GM12891 (cell line): ENCODE data around the gene PRR23E.

ENCODE experiments used
- PAX5 ChIP-seq: IDR thresholded peaks from 2 replicates; pipeline ENCODE4 v1.6.1; 2011; ENCODE audit warnings: low read length, moderate library complexity, mild to moderate bottlenecking; ENCODE audit not compliant: insufficient read depth, severe bottlenecking
- POLR2A ChIP-seq: IDR thresholded peaks from 2 replicates; pipeline ENCODE4 v1.6.1; 2011; ENCODE audit warnings: low read depth, low read length, control low read depth
- POLR2AphosphoS5 ChIP-seq: IDR thresholded peaks from 2 replicates; pipeline ENCODE4 v1.6.1; 2011; ENCODE audit warnings: low read depth, low read length, control low read depth
- TAF1 ChIP-seq: IDR thresholded peaks from 2 replicates; pipeline ENCODE4 v1.6.1; 2011; ENCODE audit warnings: low read depth, low read length, control low read depth

DNA sequence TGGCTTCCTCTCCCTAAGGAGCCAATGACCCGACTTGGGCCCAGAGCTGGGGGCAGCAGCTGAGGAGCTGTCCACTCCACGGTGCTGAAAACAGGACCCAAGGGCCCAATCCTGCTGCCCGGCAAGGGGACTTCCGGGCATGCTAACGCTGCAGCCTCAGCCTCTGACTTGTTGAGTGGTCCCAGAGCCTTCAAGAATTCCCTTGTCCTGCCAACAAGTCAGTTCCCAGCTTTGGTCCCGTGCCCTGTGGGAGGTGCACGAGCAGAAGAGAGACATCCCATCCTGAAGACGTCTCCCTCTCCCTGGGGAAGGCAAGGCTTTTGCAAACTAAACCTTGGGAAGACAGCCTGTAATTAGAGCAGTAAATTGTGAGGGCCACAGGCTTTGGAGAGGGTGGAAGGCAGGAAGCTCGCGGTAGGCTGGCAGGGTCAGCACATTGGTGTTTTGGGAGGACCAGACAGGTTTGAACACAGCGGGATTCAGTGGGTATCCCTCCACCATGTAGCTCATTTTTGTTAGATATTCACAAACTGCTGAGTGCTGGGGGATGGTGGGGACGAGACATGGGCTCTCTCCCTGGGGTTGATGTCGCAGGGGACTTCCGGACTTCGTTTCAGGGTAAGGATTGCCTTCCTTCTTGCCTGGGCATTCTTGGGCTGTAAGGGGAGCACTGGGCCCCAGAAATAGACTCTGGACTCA is 29.8 kb upstream of the PRR23E start:
- no peak for TF ChIP-seq POLR2AphosphoS5
- no peak for TF ChIP-seq POLR2A
- TF ChIP-seq TAF1, result no peak
- TF ChIP-seq PAX5, result no peak
